ENCODE results near the gene AKT3. TPM values are rescaled to one million over a fixed set of nuclear protein-coding genes. Genes with fewer than 3 reads are reported as not detected.
A peak's percentile ranks its signal among the peaks of the same experiment; 100 is the strongest.

The AKT3 gene
- polyA plus RNA-seq, 1 donor (not counting 4 experiments of a cell fraction or from before 2014, with no cell fraction given), result 2.9 TPM

- H4K20me1 ChIP-seq (ENCODE audit: control insufficient read depth, extremely low read depth, insufficient read depth, low read length), result no peaks in the 10 kb centered on the region
- peaks cover 7% of the 10 kb centered on the region for H3K4me1 ChIP-seq (ENCODE audit: control insufficient read depth, extremely low read depth, insufficient read depth, low read length)
- H3K4me2 ChIP-seq (ENCODE audit: control insufficient read depth, extremely low read depth, insufficient read depth, low read depth, low read length), result peak overlapping the region; percentile 88
- DNase-seq (ENCODE audit: low read depth, low spot score) (no peak), FAIRE-seq (no peak)
- peaks cover 26% of the 10 kb centered on the region for H3K27me3 ChIP-seq (ENCODE audit: control insufficient read depth, extremely low read depth, insufficient read depth, low read length)
- dilution Hi-C loops (cut with MboI; ENCODE audit: extremely low pct_ligation_motif_present, low sequenced_read_pairs), result no loop called here
- no peaks in the 10 kb centered on the region for H3K9me1 ChIP-seq (ENCODE audit: control insufficient read depth, extremely low read depth, insufficient read depth, low read length)
- peak overlapping the region; percentile 59 to 73 (median 66) for H3K4me3 ChIP-seq (ENCODE audit: control insufficient read depth in 2 of 3, extremely low read depth in 1 of 3, insufficient read depth in 2 of 3, low read depth in 1 of 3, low read length in 3 of 3)
- peak overlapping the region; percentile 79 for H2AFZ ChIP-seq (ENCODE audit: control insufficient read depth, low read length)
- no peaks in the 10 kb centered on the region for H3K79me2 ChIP-seq (ENCODE audit: control insufficient read depth, insufficient read depth, low read length)
- TF ChIP-seq EZH2 (IDR thresholded peaks at IDR 0.05; ENCODE audit: low read length), result no peak
- TF ChIP-seq, protein P1, sequence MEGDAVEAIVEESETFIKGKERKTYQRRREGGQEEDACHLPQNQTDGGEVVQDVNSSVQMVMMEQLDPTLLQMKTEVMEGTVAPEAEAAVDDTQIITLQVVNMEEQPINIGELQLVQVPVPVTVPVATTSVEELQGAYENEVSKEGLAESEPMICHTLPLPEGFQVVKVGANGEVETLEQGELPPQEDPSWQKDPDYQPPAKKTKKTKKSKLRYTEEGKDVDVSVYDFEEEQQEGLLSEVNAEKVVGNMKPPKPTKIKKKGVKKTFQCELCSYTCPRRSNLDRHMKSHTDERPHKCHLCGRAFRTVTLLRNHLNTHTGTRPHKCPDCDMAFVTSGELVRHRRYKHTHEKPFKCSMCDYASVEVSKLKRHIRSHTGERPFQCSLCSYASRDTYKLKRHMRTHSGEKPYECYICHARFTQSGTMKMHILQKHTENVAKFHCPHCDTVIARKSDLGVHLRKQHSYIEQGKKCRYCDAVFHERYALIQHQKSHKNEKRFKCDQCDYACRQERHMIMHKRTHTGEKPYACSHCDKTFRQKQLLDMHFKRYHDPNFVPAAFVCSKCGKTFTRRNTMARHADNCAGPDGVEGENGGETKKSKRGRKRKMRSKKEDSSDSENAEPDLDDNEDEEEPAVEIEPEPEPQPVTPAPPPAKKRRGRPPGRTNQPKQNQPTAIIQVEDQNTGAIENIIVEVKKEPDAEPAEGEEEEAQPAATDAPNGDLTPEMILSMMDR (optimal IDR thresholded peaks at IDR 0.05 in 1 of 3, IDR thresholded peaks at IDR 0.05 in 1 of 3, conservative IDR thresholded peaks at IDR 0.05 in 1 of 3; ENCODE audit: extremely low read depth in 1 of 3, insufficient read depth in 2 of 3, low read length in 3 of 3), result no peak
- H3K9me3 ChIP-seq (ENCODE audit: control insufficient read depth, low read depth, low read length), result no peaks in the 10 kb centered on the region
- no peaks in the 10 kb centered on the region for H3K36me3 ChIP-seq (ENCODE audit: control insufficient read depth in 2 of 2, extremely low read depth in 1 of 2, insufficient read depth in 2 of 2, low read length in 2 of 2)
- H3K27ac ChIP-seq (ENCODE audit: control insufficient read depth, insufficient read depth, low read length), result peak overlapping the region; percentile 36
- peak overlapping the region; percentile 72 for H3K9ac ChIP-seq (ENCODE audit: control insufficient read depth, extremely low read depth, insufficient read depth, low read length)
These were observed 611 bp upstream of the AKT3 start for GRCh38 chr1:243850452-243851256.

DNA sequence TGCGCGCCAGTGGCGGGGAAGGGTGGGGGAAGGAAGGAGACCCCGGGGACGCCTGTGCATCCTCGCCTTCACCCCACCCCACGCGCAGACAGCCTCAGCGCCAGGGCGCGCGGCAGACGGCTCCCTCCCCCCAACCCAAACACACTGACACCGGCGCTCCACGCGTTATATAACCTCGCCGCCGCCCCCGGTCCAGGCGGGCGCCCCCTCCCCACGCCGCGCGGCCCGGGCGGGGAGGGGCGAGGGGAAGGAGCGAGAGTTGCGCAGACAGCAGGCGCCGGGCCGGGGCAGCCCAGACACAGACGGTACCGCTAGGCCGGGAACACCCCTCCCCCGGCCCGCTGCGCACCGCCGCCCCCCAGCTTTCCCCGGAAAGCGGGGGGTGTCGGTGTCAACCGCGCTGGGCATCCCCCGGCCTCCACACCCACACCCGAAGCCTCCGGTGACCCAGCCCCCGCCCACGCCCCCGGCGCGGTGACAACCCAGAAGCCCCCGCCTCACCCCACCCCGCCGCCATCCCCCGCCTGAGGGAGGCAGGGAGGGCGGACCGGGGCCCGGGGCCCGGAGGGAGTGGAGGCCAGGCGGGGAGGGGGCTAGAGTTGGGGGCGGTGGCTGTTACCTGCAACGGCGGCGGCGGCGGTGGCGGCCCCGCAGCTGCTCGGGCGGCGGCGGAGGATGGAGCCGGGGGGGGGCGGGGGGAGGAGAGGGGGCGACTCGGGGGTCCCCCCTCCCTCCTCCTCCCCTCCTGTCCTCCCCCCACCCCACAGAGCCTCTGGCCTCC is 432 bp downstream of the AKT3 start:
- Histone ChIP-seq H3K9me1 (ENCODE audit: control insufficient read depth, extremely low read depth, insufficient read depth, low read length) (no peaks in the 10 kb centered on the region), H4K20me1 (ENCODE audit: control insufficient read depth, extremely low read depth, insufficient read depth, low read length) (no peaks in the 10 kb centered on the region), H3K36me3 (ENCODE audit: control insufficient read depth in 2 of 2, extremely low read depth in 1 of 2, insufficient read depth in 2 of 2, low read length in 2 of 2) (no peaks in the 10 kb centered on the region), H3K4me1 (ENCODE audit: control insufficient read depth, extremely low read depth, insufficient read depth, low read length) (peaks cover 7% of the 10 kb centered on the region), H3K4me3 (ENCODE audit: control insufficient read depth in 2 of 3, extremely low read depth in 1 of 3, insufficient read depth in 2 of 3, low read depth in 1 of 3, low read length in 3 of 3) (peak overlapping the region in 2 of 3 experiments; percentile 57 to 66), H3K4me2 (ENCODE audit: control insufficient read depth, extremely low read depth, insufficient read depth, low read depth, low read length) (peak overlapping the region; percentile 48), H3K27ac (ENCODE audit: control insufficient read depth, insufficient read depth, low read length) (no peak overlapping the region), H3K9me3 (ENCODE audit: control insufficient read depth, low read depth, low read length) (no peaks in the 10 kb centered on the region), H3K9ac (ENCODE audit: control insufficient read depth, extremely low read depth, insufficient read depth, low read length) (no peak overlapping the region), H2AFZ (ENCODE audit: control insufficient read depth, low read length) (no peak overlapping the region), H3K79me2 (ENCODE audit: control insufficient read depth, insufficient read depth, low read length) (no peaks in the 10 kb centered on the region), H3K27me3 (ENCODE audit: control insufficient read depth, extremely low read depth, insufficient read depth, low read length) (peaks cover 29% of the 10 kb centered on the region)
- dilution Hi-C loops (cut with MboI; ENCODE audit: extremely low pct_ligation_motif_present, low sequenced_read_pairs), result no loop called here
- TF ChIP-seq EZH2 (IDR thresholded peaks at IDR 0.05; ENCODE audit: low read length), result no peak
- TF ChIP-seq, protein P1 (optimal IDR thresholded peaks at IDR 0.05 in 1 of 3, IDR thresholded peaks at IDR 0.05 in 1 of 3, conservative IDR thresholded peaks at IDR 0.05 in 1 of 3; ENCODE audit: extremely low read depth in 1 of 3, insufficient read depth in 2 of 3, low read length in 3 of 3), result no peak
- DNase-seq (ENCODE audit: low read depth, low spot score) (no peak), FAIRE-seq (no peak)
